Body of pancreas (tissue), 4 donors: ENCODE results near the gene ACTA1.

Source experiments
- POLR2A ChIP-seq, 3 donors: fragments of 450-650 bp; IDR thresholded peaks; one replicate each; pipeline ENCODE4 v1.6.1; 2016; ENCODE audit warnings: antibody characterized with exemption in 3 of 3, mild to moderate bottlenecking in 2 of 3
- TF ChIP-seq, protein P1 (sequence below), 7 experiments: fragments of 450-650 bp in 4 of 7; fragments of 200-600 bp in 3 of 7; sonication (generic) in 3 of 7; IDR thresholded peaks; one replicate each; pipeline ENCODE4 v1.5.1; 2016 to 2019; ENCODE audit warnings: antibody characterized with exemption in 7 of 7

- no peak for TF ChIP-seq POLR2A (IDR thresholded peaks at IDR 0.05)
- TF ChIP-seq, protein P1, sequence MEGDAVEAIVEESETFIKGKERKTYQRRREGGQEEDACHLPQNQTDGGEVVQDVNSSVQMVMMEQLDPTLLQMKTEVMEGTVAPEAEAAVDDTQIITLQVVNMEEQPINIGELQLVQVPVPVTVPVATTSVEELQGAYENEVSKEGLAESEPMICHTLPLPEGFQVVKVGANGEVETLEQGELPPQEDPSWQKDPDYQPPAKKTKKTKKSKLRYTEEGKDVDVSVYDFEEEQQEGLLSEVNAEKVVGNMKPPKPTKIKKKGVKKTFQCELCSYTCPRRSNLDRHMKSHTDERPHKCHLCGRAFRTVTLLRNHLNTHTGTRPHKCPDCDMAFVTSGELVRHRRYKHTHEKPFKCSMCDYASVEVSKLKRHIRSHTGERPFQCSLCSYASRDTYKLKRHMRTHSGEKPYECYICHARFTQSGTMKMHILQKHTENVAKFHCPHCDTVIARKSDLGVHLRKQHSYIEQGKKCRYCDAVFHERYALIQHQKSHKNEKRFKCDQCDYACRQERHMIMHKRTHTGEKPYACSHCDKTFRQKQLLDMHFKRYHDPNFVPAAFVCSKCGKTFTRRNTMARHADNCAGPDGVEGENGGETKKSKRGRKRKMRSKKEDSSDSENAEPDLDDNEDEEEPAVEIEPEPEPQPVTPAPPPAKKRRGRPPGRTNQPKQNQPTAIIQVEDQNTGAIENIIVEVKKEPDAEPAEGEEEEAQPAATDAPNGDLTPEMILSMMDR (IDR thresholded peaks at IDR 0.05), result no peak
Measured at GRCh38 chr1:229388897-229389580, 44.9 kb downstream of the ACTA1 start.
